CD14-positive monocyte (primary cell): ENCODE data around the gene ATP13A5. TPM values are rescaled to one million over a fixed set of nuclear protein-coding genes. Genes with fewer than 3 reads are reported as not detected.

ENCODE experiments used
- DNase-seq, 3 donors: peaks; one replicate each; pipeline ENCODE4 v3.0.0-alpha.2; 2011 to 2022
- H2AFZ ChIP-seq: 2 replicates; pipeline ENCODE4 v1.6.0; 2012; ENCODE audit warnings: mild to moderate bottlenecking, low read depth, low read length, inconsistent platforms; ENCODE audit not compliant: insufficient read depth, poor library complexity, severe bottlenecking
- H3K27ac ChIP-seq, 2 donors: 1 replicate in 1 of 2; 2 replicates in 1 of 2; pipeline ENCODE4 v1.5.1; 2012 to 2013; ENCODE audit warnings: low read length in 2 of 2, control low read depth in 1 of 2, inconsistent platforms in 1 of 2, low read depth in 1 of 2, mild to moderate bottlenecking in 1 of 2
- H3K27me3 ChIP-seq, 2 donors: one replicate each; pipeline versions ENCODE4 v1.6.0 to v1.6.1; 2011 to 2013; ENCODE audit warnings: low read length in 2 of 2; ENCODE audit not compliant: control insufficient read depth in 2 of 2, insufficient read depth in 2 of 2
- H3K36me3 ChIP-seq, 2 donors: replicated peaks in 1 of 2; 1 replicate in 1 of 2; 2 replicates in 1 of 2; pipeline versions ENCODE4 v1.5.1 to v1.6.1; 2012 to 2013; ENCODE audit warnings: low read length in 2 of 2, control low read depth in 1 of 2, inconsistent platforms in 1 of 2, mild to moderate bottlenecking in 1 of 2; ENCODE audit not compliant: insufficient read depth in 2 of 2, control insufficient read depth in 1 of 2
- H3K4me1 ChIP-seq, 2 donors: 1 replicate in 1 of 2; 2 replicates in 1 of 2; pipeline versions ENCODE4 v1.5.1 to v1.6.1; 2012 to 2013; ENCODE audit warnings: low read length in 2 of 2, control low read depth in 1 of 2, inconsistent platforms in 1 of 2, mild to moderate bottlenecking in 1 of 2, moderate library complexity in 1 of 2; ENCODE audit not compliant: insufficient read depth in 2 of 2, control insufficient read depth in 1 of 2
- H3K4me2 ChIP-seq: replicated peaks from 2 replicates; pipeline ENCODE3; 2012; ENCODE audit warnings: low read length, moderate library complexity, mild to moderate bottlenecking; ENCODE audit not compliant: poor library complexity, severe bottlenecking; ENCODE audit errors: extremely low read depth
- H3K4me3 ChIP-seq, 3 experiments: fragments of 200-600 bp in 1 of 3; sonication (generic) in 1 of 3; replicated peaks in 1 of 3; 1 replicate in 2 of 3; 2 replicates in 1 of 3; pipeline ENCODE4 v1.5.1; 2011 to 2013; ENCODE audit warnings: low read length in 3 of 3, mild to moderate bottlenecking in 3 of 3, control low read depth in 2 of 3, low read depth in 2 of 3, inconsistent platforms in 1 of 3, moderate library complexity in 1 of 3
- H3K79me2 ChIP-seq: 2 replicates; pipeline ENCODE4 v1.6.0; 2012; ENCODE audit warnings: mild to moderate bottlenecking, control low read depth, inconsistent platforms, low read length, moderate library complexity; ENCODE audit not compliant: insufficient read depth
- H3K9ac ChIP-seq: 2 replicates; pipeline ENCODE4 v1.6.0; 2017; ENCODE audit warnings: low read length, mild to moderate bottlenecking; ENCODE audit not compliant: insufficient read depth, poor library complexity, severe bottlenecking
- H3K9me3 ChIP-seq, 2 donors: replicated peaks in 1 of 2; 1 replicate in 1 of 2; 2 replicates in 1 of 2; pipeline versions ENCODE4 v1.5.1 to v1.6.1; 2012 to 2013; ENCODE audit warnings: low read length in 2 of 2, control low read depth in 1 of 2; ENCODE audit not compliant: control insufficient read depth in 1 of 2, insufficient read depth in 1 of 2
- H4K20me1 ChIP-seq: 2 replicates; pipeline ENCODE4 v1.6.0; 2012; ENCODE audit warnings: mild to moderate bottlenecking, low read length, control low read depth, moderate library complexity; ENCODE audit not compliant: insufficient read depth
- H3K27ac Mint-ChIP-seq, 7 donors: one replicate each; pipeline ENCODE4 v1.8.0; 2020; ENCODE audit warnings: mild to moderate bottlenecking in 7 of 7, mixed read lengths in 7 of 7, moderate library complexity in 6 of 7, inconsistent platforms in 2 of 7
- H3K27me3 Mint-ChIP-seq, 3 donors: one replicate each; pipeline ENCODE4 v1.8.0; 2021 to 2022; ENCODE audit warnings: low read depth in 3 of 3, mild to moderate bottlenecking in 3 of 3, mixed read lengths in 3 of 3, moderate library complexity in 3 of 3, inconsistent platforms in 1 of 3
- H3K36me3 Mint-ChIP-seq, 2 donors: one replicate each; pipeline ENCODE4 v1.8.0; 2020; ENCODE audit warnings: mixed read lengths in 2 of 2, inconsistent platforms in 1 of 2, mild to moderate bottlenecking in 1 of 2
- H3K4me1 Mint-ChIP-seq: one replicate; pipeline ENCODE4 v1.8.0; 2020; ENCODE audit warnings: mild to moderate bottlenecking, mixed read lengths
- H3K4me3 Mint-ChIP-seq, 2 donors: one replicate each; pipeline ENCODE4 v1.8.0; 2020; ENCODE audit warnings: mild to moderate bottlenecking in 2 of 2, mixed read lengths in 2 of 2, moderate library complexity in 1 of 2
- H3K9me3 Mint-ChIP-seq, 7 donors: one replicate each; pipeline ENCODE4 v1.8.0; 2020 to 2022; ENCODE audit warnings: mixed read lengths in 7 of 7, mild to moderate bottlenecking in 6 of 7, moderate library complexity in 6 of 7, inconsistent platforms in 2 of 7
- WGBS: methylation state at CpG from one replicate; pipeline ENCODE4 v1.1.5; 2013; ENCODE audit warnings: missing lambda C conversion rate; ENCODE audit not compliant: insufficient coverage; 5-methylcytosine and 5-hydroxymethylcytosine counted together
- intact Hi-C, 2 donors: fragments of 100-400 bp; cut with micrococcal nuclease; formaldehyde crosslinking; loops; one replicate each; pipeline versions ENCODE4 v1.15.0 to v1.15.1; 2023
- polyA plus RNA-seq, 3 donors: library from polyadenylated mRNA; depleted of rRNA in 1 of 3; unstranded in 2 of 3; stranded (reverse) in 1 of 3; fragments of 300-500 nt in 2 of 3; fragments of >200 nt in 1 of 3; fragmentation: Illumina TruSeq in 2 of 3; gene quantifications; 1 replicate in 2 of 3; 2 replicates in 1 of 3; pipeline ENCODE4 v1.2.3, GENCODE V29; 2012 to 2021
- TF ChIP-seq, protein P1 (sequence below): fragments of 200-600 bp; IDR thresholded peaks from one replicate; pipeline ENCODE4 v1.8.0; 2022; ENCODE audit warnings: antibody characterized with exemption, mild to moderate bottlenecking

The ATP13A5 gene
- polyA plus RNA-seq, 3 donors, result not detected

DNA sequence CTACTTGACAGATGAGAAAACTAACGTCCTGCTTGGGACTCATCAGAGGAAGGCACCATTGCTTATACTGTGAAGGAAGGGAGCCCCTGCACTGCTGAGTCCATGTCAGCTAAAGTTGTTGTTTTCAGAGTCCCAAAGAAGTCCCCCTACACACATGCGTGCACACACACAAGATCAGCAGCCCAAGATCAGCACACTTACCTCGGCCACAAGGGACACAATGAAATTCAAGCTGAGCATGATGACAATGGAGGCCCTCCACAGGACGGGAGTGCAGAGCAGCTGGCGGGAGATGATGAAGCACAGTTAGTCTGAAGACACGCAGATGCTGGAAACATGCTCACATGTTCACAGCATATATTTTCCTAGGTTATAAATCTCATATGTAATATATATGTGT, 28.6 kb upstream of the ATP13A5 start:
- Histone ChIP-seq H3K9me3 (no peaks in the 10 kb centered on the region), H4K20me1 (no peaks in the 10 kb centered on the region), H3K4me3 (no peak overlapping the region), H3K79me2 (no peaks in the 10 kb centered on the region), H3K36me3 (no peaks in the 10 kb centered on the region), H3K4me1 (no peaks in the 10 kb centered on the region), H3K9ac (no peak overlapping the region), H3K27me3 (no peaks in the 10 kb centered on the region), H2AFZ (no peak overlapping the region), H3K27ac (no peak overlapping the region), H3K4me2 (no peak overlapping the region)
- DNase-seq, result no peak
- Mint-ChIP-seq H3K4me1 (no peaks in the 10 kb centered on the region), H3K36me3 (no peaks in the 10 kb centered on the region), H3K27me3 (no peaks in the 10 kb centered on the region), H3K9me3 (peaks cover 0 to 7% (median 2%) of the 10 kb centered on the region in 7 donors), H3K4me3 (no peak overlapping the region), H3K27ac (no peak overlapping the region)
- intact Hi-C loops, result no loop called here
- TF ChIP-seq, protein P1, sequence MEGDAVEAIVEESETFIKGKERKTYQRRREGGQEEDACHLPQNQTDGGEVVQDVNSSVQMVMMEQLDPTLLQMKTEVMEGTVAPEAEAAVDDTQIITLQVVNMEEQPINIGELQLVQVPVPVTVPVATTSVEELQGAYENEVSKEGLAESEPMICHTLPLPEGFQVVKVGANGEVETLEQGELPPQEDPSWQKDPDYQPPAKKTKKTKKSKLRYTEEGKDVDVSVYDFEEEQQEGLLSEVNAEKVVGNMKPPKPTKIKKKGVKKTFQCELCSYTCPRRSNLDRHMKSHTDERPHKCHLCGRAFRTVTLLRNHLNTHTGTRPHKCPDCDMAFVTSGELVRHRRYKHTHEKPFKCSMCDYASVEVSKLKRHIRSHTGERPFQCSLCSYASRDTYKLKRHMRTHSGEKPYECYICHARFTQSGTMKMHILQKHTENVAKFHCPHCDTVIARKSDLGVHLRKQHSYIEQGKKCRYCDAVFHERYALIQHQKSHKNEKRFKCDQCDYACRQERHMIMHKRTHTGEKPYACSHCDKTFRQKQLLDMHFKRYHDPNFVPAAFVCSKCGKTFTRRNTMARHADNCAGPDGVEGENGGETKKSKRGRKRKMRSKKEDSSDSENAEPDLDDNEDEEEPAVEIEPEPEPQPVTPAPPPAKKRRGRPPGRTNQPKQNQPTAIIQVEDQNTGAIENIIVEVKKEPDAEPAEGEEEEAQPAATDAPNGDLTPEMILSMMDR, result no peak
- WGBS, result no CpG with 5 or more reads among the region's 6 CpGs

DNA sequence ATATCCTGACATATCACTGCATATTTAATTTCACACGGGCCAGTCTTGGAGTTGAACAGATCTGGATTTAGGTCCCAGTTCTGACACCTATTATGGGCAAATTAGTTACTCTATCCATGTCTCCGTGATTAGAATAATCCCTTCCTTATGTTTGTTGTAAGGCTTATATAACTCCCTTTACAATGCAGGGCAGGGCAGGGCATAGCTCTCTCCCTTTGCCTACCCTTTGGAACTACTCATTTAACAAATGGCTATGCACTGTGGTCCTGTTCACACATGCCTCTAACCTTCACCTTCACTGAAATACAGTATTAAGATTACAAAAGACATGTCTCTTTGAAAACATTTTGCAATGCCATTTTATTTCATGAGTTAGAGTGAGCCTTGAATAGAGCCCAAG, 24.8 kb upstream of the ATP13A5 start:
- intact Hi-C loops, result no loop called here
- Histone ChIP-seq H3K79me2 (no peaks in the 10 kb centered on the region), H3K27me3 (no peaks in the 10 kb centered on the region), H3K9ac (no peak overlapping the region), H3K4me2 (no peak overlapping the region), H4K20me1 (no peaks in the 10 kb centered on the region), H3K36me3 (no peaks in the 10 kb centered on the region), H3K4me3 (no peak overlapping the region), H3K27ac (no peak overlapping the region), H3K9me3 (no peaks in the 10 kb centered on the region), H2AFZ (no peak overlapping the region), H3K4me1 (no peaks in the 10 kb centered on the region)
- DNase-seq, result no peak
- no peaks in the 10 kb centered on the region for H3K36me3 Mint-ChIP-seq
- H3K27me3 Mint-ChIP-seq, result no peaks in the 10 kb centered on the region
- no peak overlapping the region for H3K27ac Mint-ChIP-seq
- no CpG with 5 or more reads among the region's 2 CpGs for WGBS
- TF ChIP-seq, protein P1, result no peak
- H3K4me3 Mint-ChIP-seq, result no peak overlapping the region
- peaks cover 0 to 7% (median 2%) of the 10 kb centered on the region in 7 donors for H3K9me3 Mint-ChIP-seq
- no peaks in the 10 kb centered on the region for H3K4me1 Mint-ChIP-seq
